NCI-H1417 treated with DMSO at 0.1 percent for 48 hours (cell line): ENCODE measurements around the gene DUXB.

ENCODE experiments used
- DNase-seq: peaks from one replicate; lab custom pipeline; 2025; lab: John Stamatoyannopoulos, UW

The DUXB gene, protein sequence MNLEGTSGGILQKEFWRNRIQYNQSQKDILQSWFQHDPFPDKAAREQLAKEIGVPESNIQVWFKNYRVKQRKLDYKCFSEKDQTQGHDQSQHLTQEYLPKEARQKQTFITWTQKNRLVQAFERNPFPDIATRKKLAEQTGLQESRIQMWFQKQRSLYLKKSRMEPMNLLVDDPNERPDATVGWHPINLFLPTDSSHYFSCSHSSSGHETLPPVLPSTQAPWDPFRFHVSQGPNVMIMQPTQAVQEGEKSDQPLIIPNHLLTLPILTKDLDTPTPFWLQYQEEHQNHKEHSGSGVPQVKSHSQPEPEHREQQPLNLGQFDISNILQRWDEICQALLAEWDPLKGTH

DNA sequence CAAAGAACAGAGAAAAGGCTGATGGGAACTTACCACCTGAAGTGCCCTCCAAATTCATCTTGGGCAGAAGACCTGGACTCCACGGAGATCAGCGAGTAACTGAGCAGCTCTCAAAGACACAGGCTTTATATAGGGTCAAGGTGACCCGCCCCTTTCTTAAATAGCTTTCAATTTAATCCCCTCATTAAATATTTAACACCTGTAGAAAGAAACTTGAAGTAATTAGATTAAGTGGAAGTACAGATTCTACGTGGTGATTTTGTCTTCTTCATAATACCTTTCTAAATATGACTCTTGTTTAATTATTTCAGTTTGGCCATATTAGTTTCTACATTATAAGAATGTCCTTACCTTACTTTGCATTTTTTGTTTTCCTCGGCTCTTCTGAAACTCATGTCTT, at the start of gene DUXB:
Gene DUXB (minus strand): TSS at position 101 of the 400 bp plus-strand sequence. CDS start 43 bp downstream, at position 58.
- no peak for DNase-seq

DNA sequence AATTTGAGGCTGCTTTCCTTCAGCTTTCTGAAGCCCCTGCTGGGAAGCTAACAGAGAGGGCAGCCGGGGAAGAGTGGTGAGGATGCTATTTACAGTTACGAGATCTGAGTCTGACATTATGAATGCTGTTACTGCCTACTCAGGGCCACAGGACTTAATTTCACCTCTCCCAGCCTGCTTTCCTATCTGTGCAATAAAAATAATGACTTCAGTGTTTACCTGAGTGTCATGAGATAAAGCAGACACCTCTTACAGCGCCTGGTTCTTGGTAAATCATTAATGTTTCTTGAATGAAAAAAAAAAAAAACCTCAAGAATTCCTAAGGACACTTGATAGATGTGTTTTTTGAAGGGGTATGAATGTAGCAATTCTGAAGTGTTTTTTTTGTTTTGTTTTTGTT, 49.3 kb upstream of the DUXB start:
- DNase-seq: no peak

DNA sequence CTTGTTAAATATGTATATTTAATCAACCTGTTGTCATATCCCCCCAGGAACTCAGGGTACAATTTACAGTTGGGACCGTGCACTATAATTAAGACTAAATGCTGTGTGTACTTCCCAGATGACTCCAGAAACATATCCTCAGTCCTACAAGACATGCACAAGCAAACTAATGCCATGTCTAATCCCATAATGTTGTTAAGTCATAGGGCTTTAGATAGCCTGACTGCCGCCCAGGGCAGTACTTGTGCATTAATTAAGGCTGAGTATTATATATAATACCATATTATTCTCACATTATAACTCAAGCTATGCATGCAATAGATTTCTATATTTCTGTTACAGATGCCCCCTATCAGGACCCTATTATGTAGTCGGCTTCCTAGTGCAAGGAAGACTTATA, 45.1 kb upstream of the DUXB start:
- DNase-seq: no peak

DNA sequence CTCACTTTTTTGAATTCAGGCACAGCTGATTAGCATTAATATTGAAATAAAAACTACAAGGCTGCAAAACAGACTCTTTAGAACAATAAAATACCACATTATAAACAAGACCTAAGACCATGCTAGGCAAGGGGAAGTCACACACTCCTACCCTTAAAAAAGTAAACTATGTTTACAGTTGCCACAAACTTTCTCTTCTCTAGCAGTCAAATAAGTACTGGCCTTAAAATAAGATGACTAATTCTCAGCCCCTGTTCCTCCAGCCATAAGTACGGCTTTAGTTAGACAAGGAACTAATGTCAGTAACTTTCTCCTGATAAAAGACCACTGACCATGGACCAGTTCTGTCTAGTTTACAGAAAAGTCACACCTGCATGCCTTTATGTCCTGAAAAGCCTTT, 44.6 kb upstream of the DUXB start:
- DNase-seq: no peak

DNA sequence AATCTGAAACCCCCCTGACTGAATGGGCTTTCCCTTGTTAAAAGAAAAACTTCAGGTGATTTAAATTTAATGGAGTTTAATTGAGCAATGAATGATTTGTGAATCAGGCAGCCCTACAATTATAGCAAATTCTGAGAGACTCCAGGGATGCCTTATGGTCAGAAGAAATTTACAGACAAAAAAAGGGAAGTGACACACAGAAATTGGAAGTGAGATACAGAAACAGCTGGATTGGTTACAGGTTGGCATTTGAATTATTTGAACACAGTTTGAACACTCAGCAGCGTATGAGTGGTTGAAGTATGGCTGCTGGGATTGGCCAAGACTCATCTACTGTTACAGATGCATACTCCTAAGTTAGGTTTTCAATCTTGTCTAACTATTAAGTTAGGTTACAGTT, 44.0 kb upstream of the DUXB start:
- DNase-seq: no peak

DNA sequence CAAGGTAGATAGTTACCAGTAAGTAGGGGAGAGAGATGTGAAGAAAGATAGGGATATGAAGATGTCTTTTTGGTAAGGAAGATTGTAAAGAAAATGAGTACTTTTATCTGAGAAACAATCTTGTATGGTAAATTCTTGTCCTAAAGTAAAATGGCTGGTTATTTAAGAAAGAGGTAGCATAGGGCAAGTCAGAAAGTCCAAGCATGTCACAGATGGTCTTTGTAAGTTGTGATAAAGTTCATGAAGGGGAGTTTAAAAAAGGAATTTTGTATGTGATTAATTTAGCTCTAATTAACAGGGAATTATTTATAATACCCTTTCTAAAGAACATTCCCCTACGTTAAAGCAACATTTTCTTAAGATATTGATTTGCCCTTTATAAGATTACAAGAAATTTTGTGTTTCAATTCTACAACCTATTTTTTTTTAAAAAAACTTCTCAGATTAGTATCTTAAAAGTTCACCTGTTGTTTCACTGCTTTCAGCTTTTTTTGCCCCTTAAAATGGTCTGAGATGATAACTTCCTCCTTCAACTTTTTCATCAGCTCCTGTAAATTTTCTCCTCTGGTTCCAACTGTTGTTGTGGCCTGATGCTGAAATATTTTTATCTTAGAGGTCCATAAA, 41.3 kb upstream of the DUXB start:
- DNase-seq: no peak

DNA sequence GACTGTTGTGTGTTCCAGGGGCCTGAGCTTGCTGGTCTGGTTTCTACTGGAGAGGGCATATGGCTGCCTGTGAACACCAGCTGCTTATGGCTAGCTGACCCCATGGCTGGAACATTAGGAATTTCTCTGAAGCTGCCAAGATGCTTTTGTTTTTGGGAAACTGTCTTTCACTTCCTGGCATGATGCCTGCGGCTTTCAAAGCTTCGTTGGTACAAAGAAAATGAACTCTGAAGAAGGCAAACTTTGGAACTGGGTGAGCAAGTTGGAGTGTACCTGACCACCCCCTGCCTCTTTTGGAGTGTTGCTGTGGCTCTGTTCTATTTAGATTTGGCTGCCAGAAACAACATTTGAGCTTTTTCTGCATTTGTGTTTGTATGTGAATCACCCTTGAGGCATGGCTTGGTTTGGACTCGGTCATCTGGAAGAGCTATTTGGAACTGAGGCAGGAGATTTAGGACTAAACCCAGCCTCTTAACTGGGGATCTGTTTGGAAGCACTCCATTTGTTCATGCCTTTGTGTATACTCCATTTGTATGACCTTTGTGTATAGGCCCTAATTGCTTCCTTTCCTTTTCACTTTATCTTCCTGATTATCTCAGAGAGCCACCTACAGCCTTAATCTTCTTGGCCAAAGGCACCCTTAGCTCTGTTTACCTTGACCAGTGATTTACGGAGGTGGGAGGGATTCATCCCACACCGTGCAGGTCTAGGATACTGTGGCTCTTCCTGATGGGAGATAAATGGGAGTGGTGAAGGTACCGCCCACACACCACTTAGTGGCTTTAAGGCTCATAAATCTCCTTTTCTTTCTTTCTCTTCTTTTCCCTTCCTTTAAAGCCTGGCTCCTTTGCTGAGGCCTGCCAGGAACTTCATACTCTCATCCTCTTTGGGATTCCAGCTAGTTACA, 32.3 kb upstream of the DUXB start:
- no peak for DNase-seq

DNA sequence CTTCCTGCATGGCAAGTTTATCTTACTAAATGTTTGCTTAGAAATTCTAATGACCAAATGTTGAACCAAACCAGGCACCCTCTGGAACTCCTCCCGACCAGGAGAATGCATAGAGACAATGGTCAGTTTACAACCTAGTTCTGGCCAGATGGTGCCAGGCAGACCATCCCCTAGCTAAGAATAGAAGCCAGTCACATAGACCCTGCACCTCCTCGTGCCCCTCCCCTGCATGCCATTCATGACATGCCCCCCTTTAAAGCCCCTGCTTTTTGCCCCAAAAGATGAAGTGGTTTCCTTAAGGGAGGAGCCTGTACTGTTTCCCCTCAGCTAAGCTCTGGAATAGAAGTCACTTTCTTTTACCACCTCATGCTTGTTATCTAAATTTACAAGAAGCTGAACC, 31.6 kb upstream of the DUXB start:
- DNase-seq: no peak

DNA sequence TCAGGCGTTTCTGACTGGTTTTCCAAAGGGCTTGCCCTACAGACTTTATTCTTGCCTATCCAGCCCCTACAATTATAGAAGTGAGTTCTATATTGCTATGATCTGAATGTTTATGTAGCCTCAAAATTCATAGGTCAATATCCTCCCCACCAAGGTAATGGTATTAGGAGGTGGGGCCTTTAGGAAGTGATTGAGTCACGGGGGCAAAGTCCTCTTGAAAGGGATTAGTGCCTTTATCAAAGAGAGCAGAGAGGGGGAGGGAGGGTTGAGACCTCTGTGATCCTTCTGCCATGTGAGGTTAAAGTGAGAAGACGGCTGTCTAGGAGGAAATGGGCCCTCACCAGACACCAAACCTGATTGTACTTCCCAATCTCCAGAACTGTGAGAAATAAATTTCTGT, 26.0 kb upstream of the DUXB start:
- no peak for DNase-seq

DNA sequence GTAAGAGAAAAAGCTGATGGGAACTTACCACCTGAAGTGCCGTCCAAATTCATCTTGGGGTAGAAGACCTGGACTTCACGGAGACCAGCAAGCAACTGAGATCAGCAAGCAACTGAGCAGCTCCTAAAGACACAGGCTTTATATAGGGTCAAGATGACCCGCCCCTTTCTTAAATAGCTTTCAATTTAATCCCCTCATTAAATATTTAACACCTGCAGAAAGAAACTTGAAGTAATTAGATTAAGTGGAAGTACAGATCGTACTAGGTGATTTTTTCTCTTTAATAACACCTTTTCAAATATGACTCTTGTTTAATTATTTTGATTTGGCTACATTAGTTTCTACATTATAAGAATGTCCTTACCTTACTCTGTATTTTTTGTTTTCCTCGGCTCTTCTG, 25.1 kb upstream of the DUXB start, which contains the start of gene CPHXL:
Gene CPHXL (minus strand): TSS at position 101 of the 400 bp plus-strand sequence. CDS start 48 bp downstream, at position 53.
- DNase-seq: no peak

DNA sequence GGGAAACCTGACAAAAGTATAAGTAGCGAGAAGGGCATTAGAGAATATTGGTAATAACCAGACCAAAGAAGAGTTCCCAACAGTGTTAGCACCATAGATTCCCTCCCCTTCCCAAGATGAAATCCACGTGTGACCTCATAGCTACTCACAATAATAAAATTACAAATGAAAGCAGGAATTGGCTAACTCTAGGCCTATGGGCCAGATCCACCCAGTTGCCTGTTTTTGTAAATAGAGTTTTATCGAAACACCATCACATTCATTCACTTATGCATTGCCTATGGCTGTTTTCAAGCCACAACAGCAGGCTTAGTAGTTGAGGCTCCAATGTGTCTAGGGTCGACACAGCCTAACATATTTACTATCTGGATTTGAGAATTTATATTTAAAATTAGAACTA, 17.2 kb upstream of the DUXB start:
- no peak for DNase-seq

DNA sequence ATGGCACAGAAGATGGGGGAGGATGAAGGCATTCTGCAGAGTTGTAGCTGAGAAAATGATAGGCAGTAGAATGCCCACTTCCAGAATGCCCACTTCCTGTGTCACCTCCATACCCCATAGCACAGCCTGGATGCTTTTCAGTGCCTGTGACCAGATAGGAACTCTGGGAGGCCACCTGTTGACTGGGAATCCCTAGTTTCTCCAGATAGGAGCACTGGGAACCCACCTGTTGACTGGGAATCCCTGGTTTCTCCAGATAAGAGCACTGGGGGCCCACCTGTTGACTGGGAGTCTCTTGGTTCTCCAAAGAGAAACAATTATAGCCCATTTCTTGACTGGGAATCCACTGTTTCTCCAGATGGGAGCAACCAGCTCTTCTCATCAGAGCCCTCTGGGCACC, 13.4 kb upstream of the DUXB start:
- no peak for DNase-seq

DNA sequence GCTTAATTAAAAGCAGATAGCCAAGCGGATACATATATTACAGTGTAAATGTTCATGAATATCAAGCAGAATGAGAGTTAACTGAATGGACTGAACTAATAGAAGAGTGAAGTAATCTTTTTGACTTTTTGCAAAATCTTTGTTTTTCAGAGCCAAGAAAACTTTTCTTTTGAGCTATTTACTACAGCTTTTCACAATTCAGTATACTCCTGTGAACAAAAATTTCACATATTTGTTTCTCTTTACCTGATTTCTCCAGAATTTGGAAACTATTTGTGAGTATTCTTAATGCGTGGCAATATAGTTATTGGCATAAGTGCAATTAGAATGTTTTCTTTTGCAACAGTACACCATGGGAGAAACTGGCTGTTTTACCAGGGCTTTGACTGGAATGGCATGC, 9.1 kb upstream of the DUXB start:
- DNase-seq: no peak

DNA sequence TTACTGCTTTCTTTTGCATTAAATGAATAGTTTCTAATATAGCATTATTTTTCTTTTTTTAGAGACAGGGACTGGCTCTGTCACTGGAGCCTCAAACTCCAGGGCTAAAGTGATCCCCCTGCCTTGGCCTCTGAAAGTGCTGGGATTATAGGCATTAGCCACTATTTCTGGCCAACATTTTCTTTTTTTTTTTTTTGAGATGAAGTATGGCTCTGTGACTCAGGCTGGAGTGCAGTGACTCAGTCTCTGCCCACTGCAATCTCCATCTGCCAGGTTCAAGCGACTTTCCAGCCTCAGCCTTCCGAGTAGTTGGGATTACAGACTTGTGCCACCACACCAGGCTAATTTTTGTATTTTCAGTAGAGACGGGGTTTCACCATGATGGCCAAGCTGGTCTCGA, 2.0 kb upstream of the DUXB start:
- no peak for DNase-seq

DNA sequence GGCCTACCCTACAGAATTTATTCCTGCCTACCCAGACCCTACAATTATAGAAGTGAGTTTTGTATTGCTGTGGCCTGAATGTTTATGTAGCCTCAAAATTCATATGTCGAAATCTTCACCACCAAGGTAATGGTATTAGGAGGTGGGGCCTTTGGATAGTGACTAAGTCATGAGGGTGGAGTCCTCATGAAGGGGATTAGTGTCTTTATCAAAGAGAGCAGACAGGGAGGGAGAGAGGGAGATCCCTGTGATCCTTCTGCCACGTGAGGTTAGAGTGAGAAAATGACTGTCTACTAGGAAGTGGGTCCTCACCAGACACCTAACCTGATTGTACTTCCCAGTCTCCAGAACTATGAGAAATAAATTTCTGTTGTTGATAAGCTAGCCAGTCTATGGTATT, 981 bp upstream of the DUXB start:
- DNase-seq: no peak

DNA sequence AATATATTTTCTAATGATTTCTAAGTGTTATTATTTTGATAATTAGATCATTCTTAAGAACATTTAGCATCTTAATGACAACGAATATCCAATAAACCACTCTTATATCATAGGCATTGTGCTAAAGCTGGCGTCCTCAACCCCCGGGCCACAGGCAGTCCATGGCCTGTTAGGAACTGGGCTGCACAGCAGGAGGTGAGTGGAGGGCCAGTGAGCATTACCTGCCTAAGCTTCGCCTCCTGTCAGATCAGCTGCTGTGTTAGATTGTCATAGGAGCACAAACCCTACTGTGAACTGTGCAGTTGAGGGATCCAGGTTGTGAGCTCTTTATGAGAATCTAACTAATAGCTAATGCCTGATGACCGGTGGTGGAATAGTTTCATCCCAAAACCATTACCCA, 3.7 kb downstream of the DUXB start:
- no peak for DNase-seq

DNA sequence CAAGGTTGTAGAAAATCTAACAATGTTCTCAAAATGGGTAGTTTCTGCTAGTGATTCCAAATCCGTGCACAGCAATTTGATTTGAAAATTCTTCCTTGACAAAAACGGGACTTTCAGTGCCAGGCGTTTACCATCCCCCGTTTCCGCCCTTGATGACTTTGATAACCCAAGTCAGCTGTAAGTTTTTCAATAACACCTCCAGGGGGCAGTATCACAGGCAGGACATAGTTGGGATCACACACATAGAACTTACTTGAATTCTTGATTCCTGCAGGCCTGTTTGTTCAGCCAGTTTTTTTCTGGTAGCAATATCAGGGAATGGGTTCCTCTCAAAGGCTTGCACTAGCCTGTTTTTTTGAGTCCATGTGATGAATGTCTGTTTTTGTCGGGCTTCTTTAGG, 5.6 kb downstream of the DUXB start:
- DNase-seq: no peak

DNA sequence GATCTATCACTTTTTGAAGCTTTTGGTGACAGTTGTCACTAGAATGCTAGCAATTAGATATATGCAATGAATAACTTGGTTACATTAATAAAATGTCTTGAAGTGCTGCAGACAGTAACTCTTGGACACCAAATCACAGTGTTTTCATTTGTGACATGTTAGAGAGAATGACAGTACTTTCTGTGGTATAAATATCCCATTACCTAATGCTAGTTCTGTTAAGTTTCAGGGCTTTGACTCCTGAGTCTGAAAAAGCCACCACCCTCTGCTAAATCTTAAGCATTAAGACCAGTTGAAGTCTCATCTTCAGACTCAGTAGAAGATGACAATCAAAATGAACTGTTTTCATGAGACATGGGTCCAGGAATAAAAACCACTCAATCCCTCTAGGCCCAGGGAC, 13.9 kb downstream of the DUXB start:
- DNase-seq: no peak

DNA sequence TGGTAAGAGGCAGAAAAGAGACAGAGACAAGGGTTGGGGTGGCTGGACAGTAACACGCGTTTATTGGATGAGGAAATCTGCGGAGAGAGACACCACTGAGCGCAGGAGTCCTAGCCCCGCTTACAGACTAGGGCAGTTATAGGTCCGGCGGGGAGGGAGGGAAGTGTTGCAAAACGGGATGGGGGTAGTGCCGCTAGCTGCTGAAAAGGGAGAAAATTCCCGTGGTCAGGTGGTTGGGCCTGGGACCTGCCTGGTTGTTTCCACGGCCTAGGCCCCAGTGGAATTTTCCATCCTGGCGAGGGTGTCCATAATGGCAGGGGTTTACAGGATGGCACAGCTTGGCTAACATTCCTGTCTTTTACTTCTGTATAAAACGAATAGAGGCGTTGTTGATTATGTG, 19.0 kb downstream of the DUXB start:
- no peak for DNase-seq

DNA sequence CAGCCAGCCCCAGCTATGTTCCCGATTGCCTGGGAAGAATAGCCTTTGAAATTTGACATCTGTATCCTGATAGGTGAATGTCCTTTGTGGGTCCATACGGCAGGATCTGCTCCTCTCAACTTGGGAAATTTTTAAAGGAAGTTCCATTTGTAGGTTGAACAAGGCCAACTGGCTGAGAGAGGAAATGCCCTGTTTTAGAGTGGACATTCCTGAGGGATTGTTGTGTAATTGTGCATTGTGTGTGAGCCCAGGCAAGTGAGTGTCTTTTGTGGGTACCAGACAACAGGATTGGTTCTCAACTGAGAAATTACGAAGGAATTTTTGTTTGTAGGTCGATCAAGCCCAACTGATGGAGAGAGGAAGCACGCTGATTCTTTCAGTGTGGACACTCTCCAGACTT, 21.9 kb downstream of the DUXB start:
- DNase-seq: no peak

DNA sequence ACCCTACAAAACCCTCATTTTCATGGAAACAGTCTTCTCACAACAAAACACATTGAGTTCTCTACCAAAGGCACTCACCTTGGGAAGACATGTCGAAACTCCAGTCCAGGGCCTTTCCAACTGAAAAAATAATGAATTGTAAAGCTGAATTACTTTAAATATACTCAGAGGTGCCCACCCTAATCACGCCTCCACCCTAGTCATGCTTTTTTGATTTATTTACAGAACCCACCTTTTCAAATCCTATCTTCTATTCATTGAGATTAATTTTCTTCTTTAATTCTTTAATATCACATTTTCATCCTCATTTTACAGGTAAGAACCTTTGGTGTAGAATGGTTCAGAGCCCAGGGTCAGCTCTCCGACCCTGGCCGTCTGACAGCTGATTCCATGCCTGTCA, 24.4 kb downstream of the DUXB start, which contains the start of gene CPHXL2:
Gene CPHXL2 (minus strand): TSS at position 101 of the 400 bp plus-strand sequence. CDS start 10 bp downstream, at position 91.
- no peak for DNase-seq

DNA sequence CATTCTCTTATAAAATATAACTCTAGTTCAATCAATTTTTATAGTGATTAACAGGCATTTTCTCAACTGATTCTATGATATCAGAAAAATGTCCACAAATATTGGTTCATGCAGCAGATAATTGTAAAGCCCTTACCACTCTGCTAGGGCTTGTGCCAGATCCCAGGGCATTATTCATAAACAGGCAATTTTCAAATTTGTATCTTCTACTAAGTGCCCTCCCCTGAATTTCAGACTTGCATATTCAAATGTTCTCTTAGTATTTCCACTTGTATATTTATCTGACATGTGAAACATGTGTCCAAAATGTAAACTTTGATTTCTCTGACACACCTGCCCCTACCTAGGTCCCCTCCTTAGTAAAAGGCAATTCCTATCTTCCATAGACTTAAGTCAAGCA, 33.8 kb downstream of the DUXB start:
- DNase-seq: no peak
